Measurements from ENCODE around the gene RFPL1. TPM values are rescaled to one million over a fixed set of nuclear protein-coding genes. Genes with fewer than 3 reads are reported as not detected.

RFPL1 gene
- total RNA-seq, 1 donor from 2014 or later = not detected

DNA sequence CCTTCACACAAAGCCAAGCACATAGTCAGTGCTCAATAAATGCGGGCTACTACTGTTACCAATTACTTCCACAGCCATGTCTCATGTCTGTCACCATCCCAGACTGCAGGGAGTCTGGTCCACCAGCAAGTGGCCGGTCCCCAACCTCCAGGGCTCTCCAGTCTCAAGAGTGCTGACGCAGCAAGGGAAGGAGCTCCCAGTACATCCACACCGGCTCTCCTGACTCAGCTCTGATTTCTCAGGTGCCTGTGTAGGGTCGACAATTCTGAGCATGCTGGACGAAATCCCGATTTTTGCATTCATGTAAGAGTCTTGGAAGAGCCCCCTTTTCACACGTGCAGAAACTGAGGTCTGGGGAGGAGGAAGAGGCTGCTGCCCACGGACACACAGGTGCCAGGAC, 31.4 kb downstream of the RFPL1 start:
- DNase-seq (ENCODE audit: extremely low spot score, unreplicated experiment) = no peak
- no peak for TF ChIP-seq CTCF (conservative IDR thresholded peaks at IDR 0.05)
- H3K4me1 Mint-ChIP-seq (ENCODE audit: unreplicated experiment) = peaks cover 4% of the 10 kb centered on the region
- H3K27me3 Mint-ChIP-seq = peaks cover 73% of the 10 kb centered on the region
- H3K27ac Mint-ChIP-seq = no peak overlapping the region
- H3K9me3 Mint-ChIP-seq = no peaks in the 10 kb centered on the region
- H3K36me3 Mint-ChIP-seq = no peaks in the 10 kb centered on the region
- H3K4me3 Mint-ChIP-seq = peak overlapping the region; percentile 80

GRCh38 chr22:29470159-29470855, 31.9 kb downstream of the RFPL1 start:
- H3K4me3 Mint-ChIP-seq = peak overlapping the region; percentile 80
- no peaks in the 10 kb centered on the region for H3K9me3 Mint-ChIP-seq
- H3K36me3 Mint-ChIP-seq = no peaks in the 10 kb centered on the region
- DNase-seq (ENCODE audit: extremely low spot score, unreplicated experiment) = peak; percentile 84
- no peak overlapping the region for H3K27ac Mint-ChIP-seq
- H3K27me3 Mint-ChIP-seq = peaks cover 75% of the 10 kb centered on the region
- H3K4me1 Mint-ChIP-seq (ENCODE audit: unreplicated experiment) = peaks cover 4% of the 10 kb centered on the region
- peak; percentile 100 for TF ChIP-seq CTCF (conservative IDR thresholded peaks at IDR 0.05)

DNA sequence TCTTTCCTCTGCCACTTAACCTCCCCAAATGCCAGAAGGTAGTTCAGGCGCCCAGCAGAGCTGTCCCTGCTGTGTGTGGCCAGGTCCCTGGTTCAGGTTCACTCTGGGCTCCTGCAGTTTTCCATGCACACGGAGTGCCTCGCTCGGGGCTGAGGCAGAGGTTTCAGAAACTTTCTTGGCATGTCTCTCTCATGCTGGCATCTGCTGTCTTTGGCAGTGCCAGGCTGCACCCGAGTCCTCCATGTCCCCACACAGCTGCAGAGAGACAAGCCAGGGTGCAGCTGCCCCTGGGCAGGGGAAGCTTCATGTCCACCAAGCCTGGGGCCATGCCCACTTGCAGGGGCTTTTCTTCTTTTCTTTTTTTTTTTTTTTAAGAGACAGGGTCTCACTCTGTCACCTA, 34.6 kb downstream of the RFPL1 start:
- H3K4me1 Mint-ChIP-seq (ENCODE audit: unreplicated experiment) = peaks cover 4% of the 10 kb centered on the region
- H3K4me3 Mint-ChIP-seq = no peak overlapping the region
- peaks cover 87% of the 10 kb centered on the region for H3K27me3 Mint-ChIP-seq
- TF ChIP-seq CTCF (conservative IDR thresholded peaks at IDR 0.05) = no peak
- DNase-seq (ENCODE audit: extremely low spot score, unreplicated experiment) = no peak
- H3K27ac Mint-ChIP-seq = no peak overlapping the region
- H3K9me3 Mint-ChIP-seq = no peaks in the 10 kb centered on the region
- H3K36me3 Mint-ChIP-seq = no peaks in the 10 kb centered on the region

DNA sequence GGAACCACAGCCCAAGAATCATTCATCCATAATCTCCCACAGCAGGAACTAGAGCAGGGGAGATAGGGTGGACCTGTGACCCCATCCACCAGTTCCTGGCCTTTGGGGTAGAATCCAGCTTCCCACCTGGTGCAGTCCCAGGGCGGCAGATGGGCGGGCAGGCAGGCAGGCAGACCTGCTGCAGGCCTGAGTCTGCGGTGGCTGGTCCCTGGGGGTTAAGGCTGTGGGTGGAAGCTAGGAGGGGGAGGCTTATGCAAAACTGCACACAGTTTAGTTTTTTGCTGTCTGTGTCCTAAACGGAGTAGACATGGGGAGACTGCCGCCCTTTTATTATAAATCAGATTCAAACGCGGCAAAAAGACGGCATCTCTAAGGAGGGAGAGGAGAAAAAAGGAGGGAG, 37.2 kb downstream of the RFPL1 start:
- no peak for DNase-seq (ENCODE audit: extremely low spot score, unreplicated experiment)
- Mint-ChIP-seq H3K27me3 (peaks cover 81% of the 10 kb centered on the region), H3K36me3 (peaks cover 3% of the 10 kb centered on the region), H3K4me1 (ENCODE audit: unreplicated experiment) (peaks cover 4% of the 10 kb centered on the region), H3K9me3 (no peaks in the 10 kb centered on the region), H3K27ac (no peak overlapping the region), H3K4me3 (no peak overlapping the region)
- no peak for TF ChIP-seq CTCF (conservative IDR thresholded peaks at IDR 0.05)

DNA sequence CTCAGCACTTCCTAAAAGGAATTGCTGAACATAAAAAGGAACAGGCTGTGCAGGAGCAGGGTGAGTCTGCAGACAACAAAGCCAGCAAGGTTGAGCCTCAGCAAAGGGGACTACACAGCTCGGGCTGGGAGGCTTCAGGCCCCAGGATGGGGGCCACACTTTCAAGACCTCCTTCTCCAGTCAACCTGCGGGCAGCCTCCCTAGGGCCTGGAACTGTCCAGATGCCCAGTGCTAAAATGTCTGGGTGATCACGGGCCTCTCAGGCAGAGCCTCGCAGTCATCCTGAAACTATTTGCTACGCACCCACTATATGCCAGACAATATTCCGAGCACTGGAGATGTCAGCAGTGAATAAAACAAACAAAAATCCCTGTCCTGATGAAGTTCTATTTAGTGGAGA, 37.7 kb downstream of the RFPL1 start:
- H3K4me3 Mint-ChIP-seq = no peak overlapping the region
- DNase-seq (ENCODE audit: extremely low spot score, unreplicated experiment) = no peak
- H3K27ac Mint-ChIP-seq = no peak overlapping the region
- H3K9me3 Mint-ChIP-seq = no peaks in the 10 kb centered on the region
- no peak for TF ChIP-seq CTCF (conservative IDR thresholded peaks at IDR 0.05)
- H3K27me3 Mint-ChIP-seq = peaks cover 78% of the 10 kb centered on the region
- peaks cover 3% of the 10 kb centered on the region for H3K36me3 Mint-ChIP-seq
- peaks cover 5% of the 10 kb centered on the region for H3K4me1 Mint-ChIP-seq (ENCODE audit: unreplicated experiment)
